OCI-LY3 (cell line): ENCODE data around the gene CTXN2.

Source experiments
- EZH2phosphoT487 ChIP-seq: fragments of 200-600 bp; shearing (Covaris generic); IDR thresholded peaks from 2 replicates; pipeline ENCODE4 v1.6.1; 2018; ENCODE audit warnings: antibody characterized with exemption, mixed run types, low read depth
- TF ChIP-seq, protein P1 (sequence below): fragments of 200-600, 300-600 bp; sonication (generic); IDR thresholded peaks from 2 replicates; pipeline ENCODE4 v1.5.1; 2014; ENCODE audit warnings: antibody characterized with exemption, low read length, low read depth

DNA sequence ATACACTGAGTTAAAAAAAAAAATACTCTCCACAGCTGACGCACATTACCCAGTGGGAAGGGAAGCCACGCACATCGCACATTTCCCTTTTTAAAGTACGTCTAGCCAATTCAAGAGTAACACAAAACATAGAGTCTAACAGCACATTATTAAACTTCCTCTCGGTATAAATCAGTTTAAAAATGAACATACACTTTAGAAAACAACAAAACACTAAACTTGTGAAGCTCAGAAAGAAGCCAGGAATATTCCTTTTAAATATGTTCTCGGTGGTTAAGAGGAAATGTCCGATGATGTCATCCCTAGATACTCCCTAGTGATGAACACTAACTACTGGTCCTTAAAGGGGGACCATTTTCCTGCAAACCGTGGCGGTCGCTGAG, 14.1 kb upstream of the CTXN2 start:
- TF ChIP-seq, protein P1, sequence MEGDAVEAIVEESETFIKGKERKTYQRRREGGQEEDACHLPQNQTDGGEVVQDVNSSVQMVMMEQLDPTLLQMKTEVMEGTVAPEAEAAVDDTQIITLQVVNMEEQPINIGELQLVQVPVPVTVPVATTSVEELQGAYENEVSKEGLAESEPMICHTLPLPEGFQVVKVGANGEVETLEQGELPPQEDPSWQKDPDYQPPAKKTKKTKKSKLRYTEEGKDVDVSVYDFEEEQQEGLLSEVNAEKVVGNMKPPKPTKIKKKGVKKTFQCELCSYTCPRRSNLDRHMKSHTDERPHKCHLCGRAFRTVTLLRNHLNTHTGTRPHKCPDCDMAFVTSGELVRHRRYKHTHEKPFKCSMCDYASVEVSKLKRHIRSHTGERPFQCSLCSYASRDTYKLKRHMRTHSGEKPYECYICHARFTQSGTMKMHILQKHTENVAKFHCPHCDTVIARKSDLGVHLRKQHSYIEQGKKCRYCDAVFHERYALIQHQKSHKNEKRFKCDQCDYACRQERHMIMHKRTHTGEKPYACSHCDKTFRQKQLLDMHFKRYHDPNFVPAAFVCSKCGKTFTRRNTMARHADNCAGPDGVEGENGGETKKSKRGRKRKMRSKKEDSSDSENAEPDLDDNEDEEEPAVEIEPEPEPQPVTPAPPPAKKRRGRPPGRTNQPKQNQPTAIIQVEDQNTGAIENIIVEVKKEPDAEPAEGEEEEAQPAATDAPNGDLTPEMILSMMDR: no peak
- no peak for TF ChIP-seq EZH2phosphoT487
